B cell (primary cell): ENCODE results near the gene RCC1. TPM values are rescaled to one million over a fixed set of nuclear protein-coding genes. Genes with fewer than 3 reads are reported as not detected.
A peak's percentile ranks its signal among the peaks of the same experiment; 100 is the strongest.

ENCODE experiments used
- ATAC-seq: fragments of 200-7000 bp; cut with Tn5 transposase; one replicate; pipeline ENCODE4 v1.10.0; 2021; ENCODE audit warnings: low read depth, mild to moderate bottlenecking, moderate number of reproducible peaks, moderate library complexity
- CTCF ChIA-PET: fragments of 350-600 bp; sonication (Branson Sonifier 250); formaldehyde crosslinking; loops from one replicate; lab custom pipeline; 2021; ENCODE audit warnings: antibody characterized with exemption, inconsistent platforms; lab: Charles Lee
- POLR2A ChIA-PET: fragments of 350-600 bp; sonication (Branson Sonifier 250); formaldehyde crosslinking; loops from one replicate; lab custom pipeline; 2021; ENCODE audit warnings: antibody characterized with exemption; lab: Charles Lee
- DNase-seq: peaks from one replicate; pipeline ENCODE4 v3.0.0; 2013
- H2AFZ ChIP-seq: 2 replicates; pipeline ENCODE4 v1.6.1; 2012; ENCODE audit warnings: mild to moderate bottlenecking, low read depth, low read length; ENCODE audit not compliant: insufficient read depth, poor library complexity, severe bottlenecking
- H3K27ac ChIP-seq, 2 donors: 1 replicate in 1 of 2; 2 replicates in 1 of 2; pipeline ENCODE4 v1.5.1; 2012 to 2013; ENCODE audit warnings: low read length in 2 of 2, mild to moderate bottlenecking in 2 of 2, moderate library complexity in 1 of 2
- H3K27me3 ChIP-seq, 4 experiments: fragments of 200-600 bp in 1 of 4; sonication (generic) in 1 of 4; replicated peaks in 1 of 4; 1 replicate in 2 of 4; 2 replicates in 2 of 4; pipeline versions ENCODE4 v1.6.1 to v1.7.0; 2013 to 2016; ENCODE audit warnings: low read length in 3 of 4, mild to moderate bottlenecking in 2 of 4, mixed read lengths in 1 of 4, moderate library complexity in 1 of 4; ENCODE audit not compliant: insufficient read depth in 4 of 4, control insufficient read depth in 3 of 4; ENCODE audit errors: control extremely low read depth in 1 of 4
- H3K36me3 ChIP-seq, 2 experiments: replicated peaks in 1 of 2; 1 replicate in 1 of 2; 2 replicates in 1 of 2; pipeline versions ENCODE4 v1.6.1 to v1.7.1; 2013; ENCODE audit warnings: low read length in 1 of 2; ENCODE audit not compliant: insufficient read depth in 2 of 2, control insufficient read depth in 1 of 2; ENCODE audit errors: control extremely low read depth in 1 of 2, extremely low read depth in 1 of 2
- H3K4me1 ChIP-seq, 2 donors: fragments of 200-600 bp in 1 of 2; sonication (generic) in 1 of 2; 1 replicate in 1 of 2; 2 replicates in 1 of 2; pipeline versions ENCODE4 v1.5.1 to v1.6.1; 2013 to 2017; ENCODE audit warnings: low read length in 2 of 2; ENCODE audit not compliant: control insufficient read depth in 2 of 2, insufficient read depth in 2 of 2
- H3K4me2 ChIP-seq: replicated peaks from 2 replicates; pipeline ENCODE3; 2012; ENCODE audit warnings: mild to moderate bottlenecking, low read depth, low read length; ENCODE audit not compliant: poor library complexity, severe bottlenecking
- H3K4me3 ChIP-seq, 5 experiments: fragments of 200-600 bp in 1 of 5; sonication (generic) in 1 of 5; 1 replicate in 3 of 5; 2 replicates in 2 of 5; pipeline versions ENCODE4 v1.5.1 to v1.7.0; 2011 to 2016; ENCODE audit warnings: low read length in 4 of 5, mild to moderate bottlenecking in 4 of 5, low read depth in 2 of 5, control low read depth in 1 of 5, moderate library complexity in 1 of 5; ENCODE audit not compliant: insufficient read depth in 1 of 5; ENCODE audit errors: control extremely low read depth in 1 of 5, extremely low read depth in 1 of 5
- H3K79me2 ChIP-seq: fragments of 200-600 bp; sonication (generic); one replicate; pipeline ENCODE4 v1.6.0; 2016; ENCODE audit warnings: low read length; ENCODE audit not compliant: control insufficient read depth, insufficient read depth
- H3K9ac ChIP-seq: fragments of 200-600 bp; sonication (generic); 2 replicates; pipeline ENCODE4 v1.6.1; 2017; ENCODE audit warnings: mild to moderate bottlenecking, low read length, moderate library complexity
- H3K9me3 ChIP-seq, 3 donors: one replicate each; pipeline versions ENCODE4 v1.6.1 to v1.7.1; 2013; ENCODE audit warnings: low read length in 2 of 3; ENCODE audit not compliant: control insufficient read depth in 2 of 3, insufficient read depth in 1 of 3; ENCODE audit errors: control extremely low read depth in 1 of 3
- H4K20me1 ChIP-seq: 2 replicates; pipeline ENCODE4 v1.6.0; 2012; ENCODE audit warnings: mild to moderate bottlenecking, low read length; ENCODE audit not compliant: insufficient read depth, control insufficient read depth, poor library complexity, severe bottlenecking
- H3K27ac Mint-ChIP-seq: one replicate; pipeline ENCODE4 v1.8.0; 2021; ENCODE audit warnings: mixed read lengths
- H3K27me3 Mint-ChIP-seq: one replicate; pipeline ENCODE4 v1.8.0; 2021; ENCODE audit warnings: mixed read lengths
- H3K4me1 Mint-ChIP-seq: one replicate; pipeline ENCODE4 v1.8.0; 2021; ENCODE audit warnings: mixed read lengths
- H3K4me3 Mint-ChIP-seq: one replicate; pipeline ENCODE4 v1.8.0; 2021; ENCODE audit warnings: mixed read lengths
- H3K9me3 Mint-ChIP-seq: one replicate; pipeline ENCODE4 v1.8.0; 2022; ENCODE audit warnings: mixed read lengths; ENCODE audit not compliant: insufficient read depth
- EZH2 ChIP-seq: IDR thresholded peaks from 2 replicates; pipeline ENCODE4 v1.6.1; 2012; ENCODE audit warnings: borderline replicate concordance, low read depth, mild to moderate bottlenecking, moderate library complexity, low read length; ENCODE audit not compliant: insufficient read depth, poor library complexity, severe bottlenecking
- WGBS: methylation state at CpG from one replicate; pipeline ENCODE4 v1.1.5; 2013; ENCODE audit warnings: missing lambda C conversion rate; ENCODE audit not compliant: insufficient coverage; 5-methylcytosine and 5-hydroxymethylcytosine counted together
- intact Hi-C: fragments of 100-400 bp; cut with micrococcal nuclease; formaldehyde crosslinking; loops from one replicate; pipeline ENCODE4 v1.10.0; 2022
- polyA plus RNA-seq: library from polyadenylated mRNA; depleted of rRNA; stranded (reverse); fragments of >200 nt; gene quantifications from 2 replicates; pipeline ENCODE4 v1.2.3, GENCODE V29; 2012
- total RNA-seq, 2 donors: library from RNA; stranded (reverse); fragments of 120-200 nt in 1 of 2; gene quantifications; 1 replicate in 1 of 2; 2 replicates in 1 of 2; pipeline versions ENCODE4 v1.2.3 to v1.2.4, GENCODE V29; 2013 to 2022
- TF ChIP-seq, protein P1 (sequence below): fragments of 200-600 bp; IDR thresholded peaks from one replicate; pipeline ENCODE4 v1.8.0; 2022; ENCODE audit warnings: antibody characterized with exemption, mild to moderate bottlenecking

The RCC1 gene
- total and polyA plus RNA-seq, 2 donors (not counting 1 experiment from before 2014, with no cell fraction given) = 9.7 to 17.5 TPM

DNA sequence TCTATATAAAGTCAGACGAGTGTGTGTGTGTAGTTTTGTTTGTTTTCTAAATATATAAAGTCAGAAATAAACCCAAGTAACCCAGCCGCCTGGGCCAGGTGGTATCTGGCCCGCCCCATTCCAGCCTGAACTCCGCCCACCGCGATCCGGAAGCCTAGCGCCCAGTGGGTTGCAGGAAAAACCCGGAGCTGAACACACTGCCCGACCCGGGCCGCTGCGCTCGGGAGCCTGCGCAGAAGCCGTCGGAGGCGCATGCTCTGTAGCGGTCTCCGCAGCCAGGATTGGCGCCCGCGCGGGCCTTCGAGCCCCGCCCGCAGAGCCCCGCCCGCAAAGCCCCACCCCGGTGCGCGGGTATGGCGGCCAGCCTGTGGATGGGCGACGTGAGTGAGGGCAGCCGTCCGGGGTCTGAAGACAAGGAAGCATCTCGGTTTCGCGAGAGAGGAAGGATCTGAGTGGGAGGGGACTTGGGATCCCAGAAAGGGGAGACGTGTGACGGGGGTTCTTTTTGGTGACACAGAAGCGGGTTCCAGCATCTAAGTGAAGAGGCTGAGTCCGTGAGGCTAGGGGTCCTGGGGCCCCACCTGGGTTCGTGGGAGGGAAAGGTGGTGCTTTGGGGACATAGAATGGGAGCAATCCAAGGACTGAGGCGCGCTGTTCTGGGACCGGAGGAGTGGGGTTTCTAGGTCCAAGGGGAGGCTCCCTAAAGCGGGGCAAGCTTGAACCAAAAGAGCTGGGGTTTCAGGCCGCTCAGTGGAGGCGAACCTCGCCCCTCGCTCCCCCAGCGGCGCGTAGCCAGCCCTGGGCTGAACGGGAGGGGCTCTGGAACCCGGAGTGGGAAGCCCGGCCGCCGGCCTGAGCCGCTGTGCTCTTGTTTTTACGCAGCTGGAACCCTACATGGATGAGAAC lies 47.2 kb downstream of the RCC1 start, which contains the start of gene TRNAU1AP:
TRNAU1AP (plus strand) TSS at position 328 of the 906 bp plus-strand sequence; CDS start at position 354, 26 bp downstream.
- peak; percentile 94 for ATAC-seq

More for the DNA sequence above, 47.2 kb downstream of the RCC1 start, which contains the start of gene TRNAU1AP:
- H3K4me1 ChIP-seq = peaks cover 5 to 17% of the 10 kb centered on the region in 2 donors
- no peaks in the 10 kb centered on the region for H3K9me3 ChIP-seq
- peak; percentile 98 for DNase-seq
- no peaks in the 10 kb centered on the region for H4K20me1 ChIP-seq
- peak within 1 kb of the TSS; percentile 82 to 86 for H3K27ac ChIP-seq
- ChIA-PET CTCF (interaction anchor here (0.9 to 3.9 kb wide), 4 partner anchors 28 to 184 kb away, joined by 3 to 23 read pairs (median 4); partner anchors contain the start of gene YTHDF2), POLR2A (interaction anchor here (0.6 to 2.3 kb wide), 8 partner anchors 20 to 224 kb away, joined by 3 to 21 read pairs (median 4); partner anchors contain the start of genes MED18, RCC1, RNU11 and YTHDF2)
- peak within 1 kb of the TSS; percentile 100 for H3K4me3 Mint-ChIP-seq
- peak within 1 kb of the TSS; percentile 99 for H3K27ac Mint-ChIP-seq
- H3K9me3 Mint-ChIP-seq = no peaks in the 10 kb centered on the region
- peak within 1 kb of the TSS; percentile 94 for H2AFZ ChIP-seq
- H3K36me3 ChIP-seq = peaks cover 0 to 10% of the 10 kb centered on the region in 2 experiments
- H3K9ac ChIP-seq = peak within 1 kb of the TSS; percentile 92
- under 1% methylated on average over 62 of the region's 63 CpGs for WGBS
- no peaks in the 10 kb centered on the region for H3K27me3 Mint-ChIP-seq
- H3K79me2 ChIP-seq = peaks cover 16% of the 10 kb centered on the region
- intact Hi-C loops = loop anchor here (1.0 to 2.0 kb wide), 7 partner anchors 28 to 183 kb away; partner anchors contain the start of genes GMEB1, RNU11, TAF12 and YTHDF2
- peak within 1 kb of the TSS; percentile 77 to 97 (median 90) for H3K4me3 ChIP-seq
- H3K4me1 Mint-ChIP-seq = peaks cover 18% of the 10 kb centered on the region
- H3K4me2 ChIP-seq = peak within 1 kb of the TSS; percentile 85
- no peak for TF ChIP-seq EZH2
- TF ChIP-seq, protein P1, sequence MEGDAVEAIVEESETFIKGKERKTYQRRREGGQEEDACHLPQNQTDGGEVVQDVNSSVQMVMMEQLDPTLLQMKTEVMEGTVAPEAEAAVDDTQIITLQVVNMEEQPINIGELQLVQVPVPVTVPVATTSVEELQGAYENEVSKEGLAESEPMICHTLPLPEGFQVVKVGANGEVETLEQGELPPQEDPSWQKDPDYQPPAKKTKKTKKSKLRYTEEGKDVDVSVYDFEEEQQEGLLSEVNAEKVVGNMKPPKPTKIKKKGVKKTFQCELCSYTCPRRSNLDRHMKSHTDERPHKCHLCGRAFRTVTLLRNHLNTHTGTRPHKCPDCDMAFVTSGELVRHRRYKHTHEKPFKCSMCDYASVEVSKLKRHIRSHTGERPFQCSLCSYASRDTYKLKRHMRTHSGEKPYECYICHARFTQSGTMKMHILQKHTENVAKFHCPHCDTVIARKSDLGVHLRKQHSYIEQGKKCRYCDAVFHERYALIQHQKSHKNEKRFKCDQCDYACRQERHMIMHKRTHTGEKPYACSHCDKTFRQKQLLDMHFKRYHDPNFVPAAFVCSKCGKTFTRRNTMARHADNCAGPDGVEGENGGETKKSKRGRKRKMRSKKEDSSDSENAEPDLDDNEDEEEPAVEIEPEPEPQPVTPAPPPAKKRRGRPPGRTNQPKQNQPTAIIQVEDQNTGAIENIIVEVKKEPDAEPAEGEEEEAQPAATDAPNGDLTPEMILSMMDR = no peak
- no peaks in the 10 kb centered on the region for H3K27me3 ChIP-seq
